GM19239 (cell line): Measurements from ENCODE around the gene RAB11B.
A peak's percentile ranks its signal among the peaks of the same experiment; 100 is the strongest.
"Not testable (repeated sequence)": the region's sequence is repeated elsewhere in the genome, so short reads cannot be mapped to it uniquely, and the experiment has no call there.

Experiments
- DNase-seq: peaks from one replicate; pipeline ENCODE4 v3.0.0; 2011; ENCODE audit warnings: low spot score; ENCODE audit not compliant: insufficient read length
- FAIRE-seq: peaks from 2 replicates; lab custom pipeline; 2011; peaks lifted over from hg19 to GRCh38; lab: Jason Lieb, UNC

The RAB11B gene

DNA sequence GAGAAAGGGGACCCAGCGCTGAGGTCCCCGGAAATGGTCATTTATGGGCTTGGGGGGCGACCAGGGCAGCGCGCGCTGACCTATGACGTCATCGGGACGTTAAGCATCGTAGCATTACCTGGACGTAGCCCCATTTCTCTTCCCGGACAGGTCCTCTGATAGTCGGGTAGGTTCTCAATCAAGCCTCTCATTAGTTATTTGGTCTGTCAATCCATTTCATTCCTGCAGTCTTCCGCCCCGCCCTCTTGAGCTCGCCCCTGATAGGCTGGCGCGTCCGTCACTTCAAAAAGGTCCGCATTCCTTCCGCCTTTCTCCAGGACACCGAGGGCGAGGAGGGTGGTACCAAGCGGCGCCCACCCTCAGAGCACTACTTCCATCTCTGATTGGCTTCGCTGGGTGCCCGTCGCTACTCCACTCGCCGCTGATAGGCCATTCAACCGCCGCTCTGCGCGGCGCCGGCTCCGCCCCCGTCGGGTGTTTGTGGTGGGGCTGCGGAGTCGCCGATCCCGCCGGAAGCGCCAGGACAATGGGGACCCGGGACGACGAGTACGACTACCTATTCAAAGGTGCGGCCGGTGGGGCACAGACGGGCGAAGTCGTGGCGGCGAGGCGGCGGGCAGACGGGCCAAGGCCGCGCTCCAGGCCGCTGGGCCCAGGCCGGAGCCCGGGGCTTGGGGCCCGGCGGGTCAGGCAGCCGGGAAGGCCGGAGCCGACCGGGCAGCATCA is at the start of gene RAB11B:
Gene RAB11B, plus strand, starts transcription at position 470 of the 726 bp plus-strand sequence. Its CDS starts 57 bp downstream, at position 527.
- peak; percentile 99 for FAIRE-seq

GRCh38 chr19:8341504-8341903 is 48.7 kb upstream of the RAB11B start:
- not testable (repeated sequence) for DNase-seq, FAIRE-seq

More for the DNA sequence above, at the start of gene RAB11B:
- DNase-seq = peak; percentile 96

DNA sequence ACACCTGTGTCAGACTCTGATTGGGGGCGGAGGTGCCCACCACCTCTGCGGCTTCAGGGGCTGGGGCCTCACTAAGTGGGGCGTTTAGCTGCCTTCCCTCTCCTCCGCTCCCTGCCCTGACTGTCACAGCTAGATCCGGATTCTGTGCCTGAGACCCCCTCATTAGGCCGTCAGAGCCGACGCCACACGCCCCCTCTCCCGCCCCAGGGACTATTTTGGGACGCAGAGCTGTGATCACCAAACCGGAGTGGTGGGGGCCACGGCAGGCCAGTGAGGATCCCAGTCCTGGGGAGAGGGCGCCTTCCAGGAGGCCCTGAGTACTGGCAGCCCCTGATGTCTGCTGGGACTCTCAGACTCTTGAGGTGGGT is 47.9 kb upstream of the RAB11B start:
- FAIRE-seq (no peak), DNase-seq (no peak)

GRCh38 chr19:8342684-8343482 is 47.3 kb upstream of the RAB11B start, which contains the start of gene KANK3:
KANK3 (minus strand) TSS chr19:8343262; CDS start chr19:8337828, 5,434 bp downstream.
- FAIRE-seq (peak; percentile 76), DNase-seq (peak; percentile 97)

- no peak for FAIRE-seq
- no peak for DNase-seq
Observed at GRCh38 chr19:8343483-8343844, 46.7 kb upstream of the RAB11B start.

- DNase-seq, FAIRE-seq: not testable (repeated sequence)
Observed at GRCh38 chr19:8349629-8350372, 40.4 kb upstream of the RAB11B start.

- no peak for FAIRE-seq
- no peak for DNase-seq
Observed at GRCh38 chr19:8352134-8352827, 37.9 kb upstream of the RAB11B start.

DNA sequence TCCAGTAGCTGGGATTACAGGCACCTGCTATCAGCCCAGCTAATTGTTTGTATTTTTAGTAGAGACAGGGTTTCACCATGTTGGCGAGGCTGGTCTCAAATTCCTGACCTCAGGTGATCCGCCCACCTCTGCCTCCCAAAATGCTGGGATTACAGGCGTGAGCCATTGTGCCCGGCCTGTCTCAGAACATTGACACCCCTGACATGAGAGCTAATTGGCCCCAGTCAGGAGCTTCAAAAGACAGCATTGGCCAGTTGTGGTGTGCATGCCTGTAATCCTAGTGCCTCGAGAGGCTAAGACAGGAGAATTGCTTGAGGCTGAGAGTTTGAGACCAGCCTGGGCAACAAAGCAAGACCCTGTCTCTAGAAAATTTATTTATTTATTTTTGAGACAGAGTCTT is 37.3 kb upstream of the RAB11B start:
- DNase-seq, FAIRE-seq: not testable (repeated sequence)

GRCh38 chr19:8355631-8356402 is 34.3 kb upstream of the RAB11B start:
- FAIRE-seq = no peak

DNA sequence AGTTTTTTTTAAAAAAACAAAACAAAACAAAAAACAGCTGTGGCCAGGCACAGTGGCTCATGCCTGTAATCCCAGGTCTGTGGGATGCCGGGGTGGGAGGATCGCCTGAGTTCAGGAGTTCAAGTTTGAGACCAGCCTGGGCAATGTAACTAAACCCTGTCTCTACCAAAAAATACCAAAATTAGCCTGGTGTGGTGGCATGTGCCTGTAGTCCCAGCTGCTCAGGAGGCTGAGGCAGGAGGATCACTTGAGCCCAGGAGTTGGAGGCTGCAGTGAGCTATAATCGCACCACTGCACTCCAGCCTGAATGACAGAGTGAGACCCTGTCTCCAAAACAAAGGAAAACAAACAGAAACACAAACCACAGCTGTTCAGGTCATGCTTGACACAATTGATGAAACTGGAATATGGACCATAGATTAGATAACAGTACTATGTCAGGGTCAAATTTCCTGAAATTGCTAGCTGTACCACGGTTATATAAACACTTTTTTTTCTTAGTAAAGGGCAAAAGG is 33.1 kb upstream of the RAB11B start:
- no peak for FAIRE-seq

More at GRCh38 chr19:8355631-8356402, 34.3 kb upstream of the RAB11B start:
- DNase-seq = no peak

DNA sequence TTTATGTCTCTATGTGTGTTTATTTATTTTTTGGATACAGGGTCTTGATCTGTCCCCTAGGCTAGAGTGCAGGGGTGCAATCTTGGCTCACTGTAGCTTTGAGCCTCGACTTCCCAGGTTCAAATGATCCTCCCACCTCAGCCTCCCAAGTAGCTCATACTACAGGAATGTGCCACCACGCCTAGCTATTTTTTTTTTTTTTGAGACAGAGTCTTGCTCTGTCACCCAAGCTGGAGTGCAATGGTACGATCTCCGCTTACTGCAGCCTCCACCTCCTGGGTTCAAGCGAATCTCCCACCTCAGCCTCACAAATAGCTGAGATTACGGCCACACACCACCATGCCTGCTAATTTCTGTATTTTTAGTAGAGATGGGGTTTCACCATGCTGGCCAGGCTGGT is 31.2 kb upstream of the RAB11B start:
- DNase-seq (no peak), FAIRE-seq (no peak)

More for the DNA sequence above, 33.1 kb upstream of the RAB11B start:
- DNase-seq = no peak

DNA sequence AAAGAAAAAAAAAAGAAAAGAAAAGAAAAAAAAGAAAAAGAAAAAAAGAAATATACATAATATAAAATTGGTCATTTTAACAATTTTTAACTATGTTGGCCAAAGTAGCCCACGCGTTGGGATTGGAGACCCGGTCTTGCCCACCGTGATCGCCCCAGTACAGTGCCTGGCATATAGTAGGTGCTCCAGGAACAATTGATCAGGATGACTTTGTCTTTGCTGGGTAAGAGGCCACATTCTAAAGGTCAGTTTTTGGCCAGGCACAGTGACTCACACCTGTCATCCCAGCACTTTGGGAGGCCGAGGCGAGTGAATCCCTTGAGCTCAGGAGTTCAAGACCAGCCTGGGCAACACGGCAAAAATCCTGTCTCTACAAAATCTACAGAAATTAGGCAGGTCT is 30.0 kb upstream of the RAB11B start:
- FAIRE-seq = no peak
- DNase-seq = no peak

DNA sequence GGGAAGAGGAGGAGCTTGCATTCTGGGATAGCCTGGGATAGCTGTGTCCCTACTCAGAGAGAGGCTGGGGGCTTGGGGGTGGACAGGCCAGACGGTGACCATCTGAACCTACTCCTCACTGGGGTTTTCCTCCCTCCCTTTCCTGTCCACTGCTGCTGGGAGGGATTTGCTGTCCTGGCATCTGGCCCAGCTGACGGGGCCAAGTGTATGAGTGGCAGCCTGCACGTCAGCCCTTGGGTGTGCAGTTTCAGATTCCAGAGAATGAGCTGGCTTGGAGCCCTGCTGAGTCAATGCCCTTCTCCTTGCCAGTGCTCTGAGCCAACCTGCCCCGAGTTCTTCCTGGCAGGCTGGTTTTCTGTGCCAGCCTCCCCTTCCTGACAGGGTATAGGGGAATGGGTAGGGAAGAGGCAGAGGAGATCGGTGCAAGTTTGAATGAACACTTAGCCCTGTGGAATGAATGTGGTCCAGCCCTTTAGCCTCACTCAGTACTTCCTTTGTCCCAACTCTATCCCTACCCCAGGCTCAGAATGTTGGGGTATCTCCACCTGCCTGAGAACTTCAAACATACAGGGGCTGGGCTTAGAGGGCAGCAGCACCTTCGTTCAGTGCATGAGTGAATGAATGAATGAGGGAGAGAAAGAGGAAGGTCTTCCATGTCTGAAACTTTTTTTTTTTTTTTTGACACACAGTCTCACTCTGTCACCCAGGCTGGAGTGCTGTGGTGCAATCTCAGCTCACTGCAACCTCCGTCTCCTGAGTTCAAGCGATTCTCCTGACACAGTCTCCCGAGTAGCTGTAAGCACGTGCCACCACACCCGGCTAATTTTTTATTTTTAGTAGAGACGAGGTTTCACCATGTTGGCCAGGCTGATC is 28.0 kb upstream of the RAB11B start:
- FAIRE-seq = no peak

DNA sequence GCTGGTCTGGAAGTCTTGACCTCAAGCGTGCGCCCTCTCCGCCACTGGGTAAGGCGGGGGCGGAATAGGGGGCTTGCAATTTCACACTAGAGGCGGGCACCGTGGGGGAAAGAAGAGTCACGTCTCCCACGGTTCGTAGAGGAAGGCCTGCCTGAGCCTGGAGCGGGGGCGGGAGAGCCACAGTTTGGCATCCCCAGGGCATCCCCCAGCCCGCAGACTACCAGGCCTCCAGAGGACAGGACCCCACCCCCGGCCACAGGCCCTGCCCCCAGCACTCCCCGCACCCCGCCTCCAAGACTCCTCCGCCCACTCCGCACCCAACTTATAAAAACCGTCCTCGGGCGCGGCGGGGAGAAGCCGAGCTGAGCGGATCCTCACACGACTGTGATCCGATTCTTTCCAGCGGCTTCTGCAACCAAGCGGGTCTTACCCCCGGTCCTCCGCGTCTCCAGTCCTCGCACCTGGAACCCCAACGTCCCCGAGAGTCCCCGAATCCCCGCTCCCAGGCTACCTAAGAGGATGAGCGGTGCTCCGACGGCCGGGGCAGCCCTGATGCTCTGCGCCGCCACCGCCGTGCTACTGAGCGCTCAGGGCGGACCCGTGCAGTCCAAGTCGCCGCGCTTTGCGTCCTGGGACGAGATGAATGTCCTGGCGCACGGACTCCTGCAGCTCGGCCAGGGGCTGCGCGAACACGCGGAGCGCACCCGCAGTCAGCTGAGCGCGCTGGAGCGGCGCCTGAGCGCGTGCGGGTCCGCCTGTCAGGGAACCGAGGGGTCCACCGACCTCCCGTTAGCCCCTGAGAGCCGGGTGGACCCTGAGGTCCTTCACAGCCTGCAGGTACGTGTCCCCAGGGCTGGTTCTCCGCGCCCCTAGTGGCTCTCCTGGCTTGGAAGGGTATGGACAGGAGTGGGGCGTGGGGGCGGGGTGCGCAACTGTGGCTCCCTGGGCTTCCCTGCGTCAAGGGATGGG is 26.1 kb upstream of the RAB11B start, which contains the start of gene ANGPTL4:
Gene ANGPTL4, plus strand, starts transcription at position 353 of the 969 bp plus-strand sequence. Its CDS starts 167 bp downstream, at position 520.
- DNase-seq = no peak

More for the DNA sequence above, 28.0 kb upstream of the RAB11B start:
- DNase-seq = no peak

GRCh38 chr19:8366121-8366581 is 24.0 kb upstream of the RAB11B start:
- no peak for DNase-seq
- no peak for FAIRE-seq

More for the DNA sequence above, 26.1 kb upstream of the RAB11B start, which contains the start of gene ANGPTL4:
- FAIRE-seq = no peak

DNA sequence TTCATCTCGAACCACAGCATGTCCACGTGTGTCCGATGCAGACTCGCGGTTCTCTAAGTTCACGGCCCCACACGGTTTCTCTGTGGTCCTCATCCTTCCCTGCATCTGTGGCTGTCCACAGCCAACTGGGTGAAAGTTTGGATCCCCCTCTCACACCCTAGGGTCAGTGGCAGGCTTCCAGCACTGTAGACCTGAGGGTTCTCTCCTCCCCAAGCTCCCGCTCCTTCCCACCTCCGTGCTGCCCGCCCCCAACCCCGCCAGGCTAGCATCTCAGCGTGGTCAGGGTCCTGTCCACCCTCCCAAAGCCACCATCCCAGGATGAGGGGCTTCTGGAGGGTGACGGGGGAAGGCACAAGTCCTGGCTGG is 23.2 kb upstream of the RAB11B start:
- FAIRE-seq (no peak), DNase-seq (no peak)
